GM06990 (cell line): ENCODE results near the gene PML.

Source experiments
- DNase-seq: peaks from one replicate; pipeline ENCODE4 v3.0.0-alpha.2; 2011; ENCODE audit not compliant: insufficient read length; ENCODE audit errors: extremely low read depth
- H3K27me3 ChIP-seq: replicated peaks from 2 replicates; pipeline ENCODE4 v1.6.0; 2011; ENCODE audit warnings: low read length; ENCODE audit not compliant: control insufficient read depth, insufficient read depth
- H3K36me3 ChIP-seq: 2 replicates; pipeline ENCODE4 v1.5.1; 2011; ENCODE audit warnings: low read length; ENCODE audit not compliant: control insufficient read depth, insufficient read depth
- H3K4me3 ChIP-seq: replicated peaks from 2 replicates; pipeline ENCODE4 v1.5.1; 2011; ENCODE audit warnings: low read depth, mild to moderate bottlenecking, control low read depth, low read length
- CTCF ChIP-seq: IDR thresholded peaks from 2 replicates; pipeline ENCODE4 v1.5.1; 2011; ENCODE audit warnings: low read length, control low read depth, mild to moderate bottlenecking, inconsistent platforms; ENCODE audit not compliant: insufficient read depth, poor library complexity, severe bottlenecking

The PML gene

DNA sequence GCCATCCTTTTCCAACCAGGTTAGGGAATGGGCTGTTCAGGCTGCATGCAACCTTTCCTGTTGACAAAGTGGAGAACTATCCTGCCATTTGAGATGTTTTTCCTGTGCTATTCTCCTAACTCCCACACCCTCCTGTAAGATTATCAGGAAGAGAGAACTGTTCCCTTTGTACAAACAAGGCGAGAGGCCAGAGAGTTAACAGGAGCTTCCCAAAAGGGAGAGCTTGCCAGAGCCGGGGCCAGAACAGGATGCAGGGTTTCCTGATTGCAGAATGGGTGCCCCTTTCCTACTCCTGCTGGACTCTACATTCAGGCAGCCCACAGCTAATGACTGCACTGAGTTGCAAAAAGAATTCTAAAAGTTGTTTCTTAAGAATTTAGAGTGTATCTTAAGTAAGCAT, 17.1 kb downstream of the PML start:
- H3K27me3 ChIP-seq = no peaks in the 10 kb centered on the region
- TF ChIP-seq CTCF = no peak
- H3K4me3 ChIP-seq = no peak overlapping the region
- no peak for DNase-seq
- peaks cover 15% of the 10 kb centered on the region for H3K36me3 ChIP-seq

DNA sequence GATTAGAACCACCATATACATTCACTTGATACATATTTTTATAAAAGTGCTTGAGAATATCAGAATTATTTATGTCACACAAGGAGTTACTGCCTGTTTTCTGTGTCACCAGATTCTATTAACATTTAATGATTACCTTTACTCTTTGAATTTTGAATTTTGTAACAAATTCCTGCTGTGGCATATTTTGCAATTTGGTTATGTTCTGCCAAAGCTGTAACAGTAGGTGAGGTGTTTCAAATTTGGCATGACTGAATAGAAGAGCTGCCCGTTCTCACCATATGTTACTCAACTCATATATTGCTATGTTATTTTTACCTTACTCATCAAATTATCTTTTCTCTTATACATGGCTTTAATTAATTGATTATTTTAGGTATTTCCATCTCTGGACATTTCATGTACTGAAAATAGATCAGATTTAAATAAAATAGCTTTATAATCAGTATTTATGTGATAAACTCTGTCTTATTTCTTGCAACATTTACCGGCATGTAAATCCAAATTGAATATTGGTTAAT, 18.9 kb downstream of the PML start:
- Histone ChIP-seq H3K36me3 (peaks cover 13% of the 10 kb centered on the region), H3K4me3 (no peak overlapping the region), H3K27me3 (no peaks in the 10 kb centered on the region)
- TF ChIP-seq CTCF = no peak
- DNase-seq = no peak

GRCh38 chr15:74019734-74020133, 25.2 kb downstream of the PML start:
- no peak for TF ChIP-seq CTCF
- H3K36me3 ChIP-seq = peaks cover 28% of the 10 kb centered on the region

GRCh38 chr15:74022706-74023470, 28.4 kb downstream of the PML start:
- Histone ChIP-seq H3K27me3 (no peaks in the 10 kb centered on the region), H3K4me3 (no peak overlapping the region), H3K36me3 (peaks cover 43% of the 10 kb centered on the region)
- TF ChIP-seq CTCF = no peak
- no peak for DNase-seq

More at GRCh38 chr15:74019734-74020133, 25.2 kb downstream of the PML start:
- no peak overlapping the region for H3K4me3 ChIP-seq
- H3K27me3 ChIP-seq = no peaks in the 10 kb centered on the region
- no peak for DNase-seq

GRCh38 chr15:74024687-74025086, 30.2 kb downstream of the PML start:
- no peak for TF ChIP-seq CTCF
- Histone ChIP-seq H3K27me3 (no peaks in the 10 kb centered on the region), H3K4me3 (no peak overlapping the region), H3K36me3 (peaks cover 38% of the 10 kb centered on the region)
- DNase-seq = no peak
